C4-2B (cell line): ENCODE measurements around the gene NF1.
"Not testable (repeated sequence)": the region's sequence is repeated elsewhere in the genome, so short reads cannot be mapped to it uniquely, and the experiment has no call there.

Source experiments
- H3K27ac ChIP-seq: fragments of 450-650 bp; 2 replicates; pipeline ENCODE4 v1.5.1; 2017
- ZFX ChIP-seq: fragments of 450-650 bp; IDR thresholded peaks from 2 replicates; pipeline ENCODE4 v1.6.1; 2017
- TF ChIP-seq, protein P1 (sequence below): fragments of 450-650 bp; conservative IDR thresholded peaks from 2 replicates; pipeline ENCODE4 v1.5.1; 2017; ENCODE audit warnings: mild to moderate bottlenecking

The NF1 gene

DNA sequence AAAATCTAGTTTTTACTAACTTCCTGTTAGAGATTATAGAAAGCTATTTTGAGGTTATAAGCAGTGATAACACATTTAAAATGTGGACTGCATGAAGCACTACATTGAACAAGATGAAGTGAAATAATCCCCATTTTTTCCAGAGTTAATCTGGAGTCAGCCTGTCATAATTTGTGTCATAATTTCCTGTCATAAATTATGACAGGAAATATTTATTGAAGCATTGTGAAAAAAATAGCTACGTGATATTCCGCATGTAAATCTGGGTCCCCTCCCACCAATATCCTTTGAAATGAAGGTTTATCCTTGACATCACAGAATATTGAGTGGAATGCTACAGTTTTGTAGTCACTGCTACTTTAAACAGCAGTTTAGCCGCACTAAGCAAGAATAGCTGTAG lies 162.2 kb downstream of the NF1 start:
- TF ChIP-seq, protein P1, sequence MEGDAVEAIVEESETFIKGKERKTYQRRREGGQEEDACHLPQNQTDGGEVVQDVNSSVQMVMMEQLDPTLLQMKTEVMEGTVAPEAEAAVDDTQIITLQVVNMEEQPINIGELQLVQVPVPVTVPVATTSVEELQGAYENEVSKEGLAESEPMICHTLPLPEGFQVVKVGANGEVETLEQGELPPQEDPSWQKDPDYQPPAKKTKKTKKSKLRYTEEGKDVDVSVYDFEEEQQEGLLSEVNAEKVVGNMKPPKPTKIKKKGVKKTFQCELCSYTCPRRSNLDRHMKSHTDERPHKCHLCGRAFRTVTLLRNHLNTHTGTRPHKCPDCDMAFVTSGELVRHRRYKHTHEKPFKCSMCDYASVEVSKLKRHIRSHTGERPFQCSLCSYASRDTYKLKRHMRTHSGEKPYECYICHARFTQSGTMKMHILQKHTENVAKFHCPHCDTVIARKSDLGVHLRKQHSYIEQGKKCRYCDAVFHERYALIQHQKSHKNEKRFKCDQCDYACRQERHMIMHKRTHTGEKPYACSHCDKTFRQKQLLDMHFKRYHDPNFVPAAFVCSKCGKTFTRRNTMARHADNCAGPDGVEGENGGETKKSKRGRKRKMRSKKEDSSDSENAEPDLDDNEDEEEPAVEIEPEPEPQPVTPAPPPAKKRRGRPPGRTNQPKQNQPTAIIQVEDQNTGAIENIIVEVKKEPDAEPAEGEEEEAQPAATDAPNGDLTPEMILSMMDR: no peak
- no peak overlapping the region for H3K27ac ChIP-seq

DNA sequence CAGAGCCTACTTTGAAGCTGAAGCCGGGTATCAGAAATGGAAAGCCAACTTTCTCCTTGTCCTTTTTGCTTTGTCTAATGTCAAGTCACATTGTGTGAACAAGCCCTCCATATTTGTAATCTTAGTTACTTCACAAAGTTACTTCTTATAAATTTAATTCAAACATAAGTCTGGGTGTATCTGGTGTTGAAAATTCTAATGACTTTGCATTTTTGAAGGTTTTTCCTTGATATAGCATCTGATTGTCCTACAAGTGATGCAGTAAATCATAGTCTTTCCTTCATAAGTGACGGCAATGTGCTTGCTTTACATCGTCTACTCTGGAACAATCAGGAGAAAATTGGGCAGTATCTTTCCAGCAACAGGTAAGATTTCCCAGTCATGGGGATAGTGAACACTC lies 165.4 kb downstream of the NF1 start:
- no peak overlapping the region for H3K27ac ChIP-seq
- no peak for TF ChIP-seq ZFX

- H3K27ac ChIP-seq: no peak overlapping the region
Measured at GRCh38 chr17:31261601-31262000, 166.8 kb downstream of the NF1 start.

DNA sequence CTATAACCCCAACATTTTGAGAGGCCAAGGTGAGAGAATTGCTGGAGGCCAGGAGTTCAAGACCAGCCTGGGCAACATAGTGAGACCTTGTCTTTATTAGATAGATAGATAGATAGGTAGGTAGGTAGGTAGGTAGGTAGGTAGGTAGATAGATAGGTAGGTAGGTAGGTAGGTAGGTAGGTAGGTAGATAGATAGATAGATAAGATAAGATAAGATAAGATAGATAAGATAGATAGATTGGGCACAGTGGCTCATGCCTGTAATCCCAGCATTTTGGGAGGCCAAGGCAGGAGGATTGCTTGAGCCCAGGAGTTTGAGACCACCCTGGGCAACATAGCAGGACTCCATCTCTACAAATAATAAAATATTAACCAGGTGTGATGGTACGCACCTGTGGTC lies 168.1 kb downstream of the NF1 start:
- H3K27ac ChIP-seq: not testable (repeated sequence)

More at GRCh38 chr17:31261601-31262000, 166.8 kb downstream of the NF1 start:
- no peak for TF ChIP-seq ZFX
- TF ChIP-seq, protein P1: no peak

GRCh38 chr17:31266042-31266441 lies 171.3 kb downstream of the NF1 start:
- no peak overlapping the region for H3K27ac ChIP-seq
- TF ChIP-seq ZFX: no peak
- TF ChIP-seq, protein P1: peak; percentile 43

DNA sequence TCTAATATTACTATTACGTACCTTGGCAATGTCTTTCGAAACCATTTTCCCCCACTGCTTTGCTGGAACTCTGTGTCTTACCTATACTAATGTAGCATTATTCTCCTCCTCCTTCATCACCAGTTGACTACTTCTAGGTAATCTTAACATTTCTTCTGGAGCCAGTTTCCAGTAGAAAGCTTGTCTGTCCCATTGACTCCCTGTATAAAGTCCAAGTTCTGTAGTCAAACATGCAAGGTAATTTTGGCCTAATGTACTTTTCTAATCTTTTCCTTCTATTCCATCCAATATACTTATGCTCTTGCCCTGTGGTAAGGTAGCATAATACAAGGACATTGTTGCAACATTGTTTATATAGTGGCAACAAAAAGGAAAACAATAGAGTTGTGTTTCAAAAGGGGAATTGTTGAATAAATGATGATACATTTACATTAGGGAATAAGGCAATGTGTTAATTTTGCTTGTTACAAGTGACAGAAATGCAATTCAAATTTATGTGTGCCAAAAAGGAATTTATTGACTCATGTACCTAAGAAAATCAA lies 174.3 kb downstream of the NF1 start:
- TF ChIP-seq, protein P1: no peak
- no peak for TF ChIP-seq ZFX
- H3K27ac ChIP-seq: no peak overlapping the region

- no peak overlapping the region for H3K27ac ChIP-seq
- no peak for TF ChIP-seq ZFX
- TF ChIP-seq, protein P1: no peak
Measured at GRCh38 chr17:31269578-31269983, 174.8 kb downstream of the NF1 start.

GRCh38 chr17:31272236-31272635 lies 177.5 kb downstream of the NF1 start:
- no peak for TF ChIP-seq ZFX
- TF ChIP-seq, protein P1: no peak
- H3K27ac ChIP-seq: no peak overlapping the region
